A549 (cell line): ENCODE results near the gene TXNDC8. TPM values are rescaled to one million over a fixed set of nuclear protein-coding genes. Genes with fewer than 3 reads are reported as not detected.

ENCODE experiments used
- ATAC-seq, 2 experiments: fragments of 200-7000 bp in 1 of 2; fragments of >200 bp in 1 of 2; cut with Nextera tagmentation in 1 of 2; cut with Tn5 transposase in 1 of 2; 3 replicates each; pipeline versions ENCODE4 v1.8.0 to v1.9.1; 2018 to 2020; ENCODE audit warnings: mild to moderate bottlenecking in 1 of 2, moderate library complexity in 1 of 2
- CTCF ChIA-PET: fragments of 300-600 bp; sonication (Branson Sonifier 250); formaldehyde crosslinking; extraction: SDS; loops from one replicate; lab custom pipeline; 2021; ENCODE audit warnings: antibody characterized with exemption, inconsistent platforms; lab: Yijun Ruan, JAX
- POLR2A ChIA-PET: fragments of 350-600 bp; formaldehyde crosslinking; extraction: SDS; loops from one replicate; lab custom pipeline; 2021; ENCODE audit warnings: antibody characterized with exemption, inconsistent platforms; lab: Yijun Ruan, JAX
- DNase-seq, 2 experiments: peaks; one replicate each; pipeline versions ENCODE4 v3.0.0 to v3.0.0-alpha.2; 2011 to 2016; ENCODE audit warnings: low read depth in 1 of 2, low spot score in 1 of 2
- FAIRE-seq: peaks from 2 replicates; lab custom pipeline; 2011; peaks lifted over from hg19 to GRCh38; lab: Jason Lieb, UNC
- H3K27ac ChIP-seq, 2 experiments: fragments of >200 bp; sonication (Bioruptor Twin); formaldehyde crosslinking; 3 replicates each; pipeline ENCODE4 v1.5.1; 2016 to 2017
- H3K4me1 ChIP-seq: fragments of >200 bp; sonication (Bioruptor Twin); formaldehyde crosslinking; 3 replicates; pipeline ENCODE4 v1.6.1; 2016
- H3K4me2 ChIP-seq: fragments of >200 bp; sonication (Bioruptor Twin); formaldehyde crosslinking; 3 replicates; pipeline ENCODE4 v1.6.1; 2016
- H3K4me3 ChIP-seq: fragments of >200 bp; sonication (Bioruptor Twin); formaldehyde crosslinking; 3 replicates; pipeline ENCODE4 v1.5.1; 2016
- H3K9me3 ChIP-seq: fragments of >200 bp; sonication (Bioruptor Twin); formaldehyde crosslinking; 3 replicates; pipeline ENCODE4 v1.6.1; 2016
- ATOH8 ChIP-seq: fragments of 250-450 bp; sonication (Bioruptor Pico); IDR thresholded peaks from 2 replicates; pipeline ENCODE4 v1.5.0; 2020; ENCODE audit warnings: low read depth, mild to moderate bottlenecking, moderate library complexity
- CBX2 ChIP-seq: fragments of 200-600 bp; sonication (generic); IDR thresholded peaks from 2 replicates; pipeline ENCODE4 v1.6.1; 2016; ENCODE audit warnings: low read depth, mild to moderate bottlenecking, borderline replicate concordance
- CEBPB ChIP-seq, 2 experiments: fragments of >200 bp in 1 of 2; sonication (Bioruptor Twin) in 1 of 2; formaldehyde crosslinking in 1 of 2; IDR thresholded peaks; 2 replicates each; pipeline ENCODE4 v1.6.1; 2012 to 2016
- CTCF ChIP-seq: fragments of >200 bp; sonication (Bioruptor Twin); formaldehyde crosslinking; IDR thresholded peaks from 3 replicates; pipeline ENCODE4 v1.5.1; 2016
- E2F6 ChIP-seq: IDR thresholded peaks from 2 replicates; pipeline ENCODE4 v1.6.1; 2012; ENCODE audit warnings: low read depth, borderline replicate concordance
- EHF ChIP-seq: fragments of 250-450 bp; sonication (Bioruptor Pico); IDR thresholded peaks from 2 replicates; pipeline ENCODE4 v1.5.0; 2020; ENCODE audit warnings: mild to moderate bottlenecking
- EP300 ChIP-seq, 2 experiments: fragments of >200 bp; sonication (Bioruptor Twin); formaldehyde crosslinking; IDR thresholded peaks; 2 replicates in 1 of 2; 3 replicates in 1 of 2; pipeline ENCODE4 v1.6.1; 2016 to 2017
- ESRRA ChIP-seq: fragments of 150-350 bp; IDR thresholded peaks from 2 replicates; pipeline ENCODE4 v1.6.1; 2014; ENCODE audit warnings: mild to moderate bottlenecking, low read length, borderline replicate concordance
- FOSB ChIP-seq: fragments of 250-450 bp; sonication (Bioruptor Pico); IDR thresholded peaks from 2 replicates; pipeline ENCODE4 v1.5.0; 2020; ENCODE audit warnings: mild to moderate bottlenecking, moderate library complexity
- FOXS1 ChIP-seq: fragments of 250-450 bp; sonication (Bioruptor Pico); IDR thresholded peaks from 2 replicates; pipeline ENCODE4 v1.5.0; 2020; ENCODE audit warnings: mild to moderate bottlenecking, moderate library complexity
- GATA3 ChIP-seq: IDR thresholded peaks from 2 replicates; pipeline ENCODE4 v1.6.1; 2012; ENCODE audit warnings: borderline replicate concordance
- HEYL ChIP-seq: fragments of 250-450 bp; sonication (Bioruptor Pico); IDR thresholded peaks from 2 replicates; pipeline ENCODE4 v1.8.0; 2021; ENCODE audit warnings: mild to moderate bottlenecking, moderate library complexity
- HOXB5 ChIP-seq: fragments of 250-450 bp; sonication (Bioruptor Pico); IDR thresholded peaks from 2 replicates; pipeline ENCODE4 v1.5.0; 2020; ENCODE audit warnings: mild to moderate bottlenecking, moderate library complexity
- JUN ChIP-seq, 2 experiments: fragments of >200 bp; sonication (Bioruptor Twin); formaldehyde crosslinking; IDR thresholded peaks; 2 replicates in 1 of 2; 3 replicates in 1 of 2; pipeline ENCODE4 v1.6.1; 2016 to 2017
- JUNB ChIP-seq: fragments of >200 bp; sonication (Bioruptor Twin); formaldehyde crosslinking; IDR thresholded peaks from 2 replicates; pipeline ENCODE4 v1.6.1; 2016
- MAZ ChIP-seq: fragments of 150-350 bp; IDR thresholded peaks from 2 replicates; pipeline ENCODE4 v1.6.1; 2014; ENCODE audit warnings: antibody characterized with exemption, low read depth, low read length, borderline replicate concordance
- NFE2L2 ChIP-seq: fragments of 150-350 bp; conservative IDR thresholded peaks from 2 replicates; pipeline ENCODE4 v1.6.1; 2014; ENCODE audit warnings: low read length
- NR3C1 ChIP-seq: fragments of >200 bp; sonication (Bioruptor Twin); formaldehyde crosslinking; IDR thresholded peaks from 3 replicates; pipeline ENCODE4 v1.6.1; 2017
- PHF8 ChIP-seq: fragments of 200-600 bp; sonication (generic); IDR thresholded peaks from 2 replicates; pipeline ENCODE4 v1.6.1; 2016; ENCODE audit warnings: low read depth, mild to moderate bottlenecking, antibody characterized with exemption, moderate library complexity, borderline replicate concordance
- RARB ChIP-seq: fragments of 250-450 bp; sonication (Bioruptor Pico); IDR thresholded peaks from 2 replicates; pipeline ENCODE4 v1.8.0; 2021; ENCODE audit warnings: mild to moderate bottlenecking, moderate library complexity
- REST ChIP-seq: fragments of 200-600 bp; sonication (generic); IDR thresholded peaks from 2 replicates; pipeline ENCODE4 v1.6.1; 2016; ENCODE audit warnings: antibody characterized with exemption, mild to moderate bottlenecking, moderate library complexity
- RFX5 ChIP-seq: fragments of 450-650 bp; IDR thresholded peaks from 2 replicates; pipeline ENCODE4 v1.7.1; 2014; ENCODE audit warnings: antibody characterized with exemption, mild to moderate bottlenecking, moderate library complexity
- RNF2 ChIP-seq: fragments of 200-600 bp; sonication (generic); IDR thresholded peaks from 2 replicates; pipeline ENCODE4 v1.6.1; 2016; ENCODE audit warnings: low read depth, mild to moderate bottlenecking, antibody characterized with exemption, moderate library complexity, borderline replicate concordance
- SREBF2 ChIP-seq: fragments of 450-650 bp; IDR thresholded peaks from 2 replicates; pipeline ENCODE4 v1.6.1; 2014; ENCODE audit warnings: mild to moderate bottlenecking, moderate library complexity
- ZSCAN20 ChIP-seq: fragments of 250-450 bp; sonication (Bioruptor Pico); IDR thresholded peaks from 2 replicates; pipeline ENCODE4 v1.8.0; 2022; ENCODE audit warnings: mild to moderate bottlenecking, moderate library complexity
- WGBS: methylation state at CpG from one replicate; pipeline ENCODE4 v1.1.6; 2017; ENCODE audit errors: missing lambda C conversion rate; 5-methylcytosine and 5-hydroxymethylcytosine counted together
- polyA plus RNA-seq, 4 experiments: library from polyadenylated mRNA; depleted of rRNA in 3 of 4; stranded (reverse); fragments of >200 nt; fragmentation: RNase III in 1 of 4; extraction: RNeasy Plus Mini Kit Qiagen cat#74134 plus additional on column Dnase treatment in 1 of 4; gene quantifications; 2 replicates in 3 of 4; 3 replicates in 1 of 4; pipeline ENCODE4 v1.2.3, GENCODE V29; 2011 to 2017
- TF ChIP-seq, protein P1 (sequence below): fragments of 150-350 bp; IDR thresholded peaks from 2 replicates; pipeline ENCODE4 v1.6.1; 2014; ENCODE audit warnings: low read depth, mild to moderate bottlenecking, low read length

The TXNDC8 gene
- polyA plus RNA-seq, 2 of the 4 experiments (the other 2 are of a cell fraction) = not detected

- TF ChIP-seq MAZ (no peak), GATA3 (no peak), EP300 (IDR thresholded peaks at IDR 0.05) (no peak), RNF2 (no peak), NR3C1 (no peak), ESRRA (no peak), ATOH8 (no peak), EHF (CRISPR knock-in tag) (no peak), HEYL (CRISPR knock-in tag) (no peak), REST (no peak), PHF8 (no peak), HOXB5 (CRISPR knock-in tag) (no peak)
- TF ChIP-seq, protein P1, sequence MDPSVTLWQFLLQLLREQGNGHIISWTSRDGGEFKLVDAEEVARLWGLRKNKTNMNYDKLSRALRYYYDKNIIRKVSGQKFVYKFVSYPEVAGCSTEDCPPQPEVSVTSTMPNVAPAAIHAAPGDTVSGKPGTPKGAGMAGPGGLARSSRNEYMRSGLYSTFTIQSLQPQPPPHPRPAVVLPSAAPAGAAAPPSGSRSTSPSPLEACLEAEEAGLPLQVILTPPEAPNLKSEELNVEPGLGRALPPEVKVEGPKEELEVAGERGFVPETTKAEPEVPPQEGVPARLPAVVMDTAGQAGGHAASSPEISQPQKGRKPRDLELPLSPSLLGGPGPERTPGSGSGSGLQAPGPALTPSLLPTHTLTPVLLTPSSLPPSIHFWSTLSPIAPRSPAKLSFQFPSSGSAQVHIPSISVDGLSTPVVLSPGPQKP = no peak
- POLR2A ChIA-PET = no interaction called here
- Histone ChIP-seq H3K9me3 (no peaks in the 10 kb centered on the region), H3K4me2 (no peak overlapping the region), H3K27ac (no peak overlapping the region), H3K4me1 (no peaks in the 10 kb centered on the region), H3K4me3 (no peak overlapping the region)
- 87% methylated on average over 19 of the region's 28 CpGs for whole genome bisulfite sequencing
- no peak for ATAC-seq
- FAIRE-seq = no peak
- DNase-seq = no peak
- CTCF ChIA-PET = interaction anchor here (1.4 kb wide), 1 partner anchor 10 kb away, joined by 3 read pairs; no protein-coding TSS in a partner anchor
Measured at GRCh38 chr9:110291921-110292557, 45.6 kb downstream of the TXNDC8 start.

DNA sequence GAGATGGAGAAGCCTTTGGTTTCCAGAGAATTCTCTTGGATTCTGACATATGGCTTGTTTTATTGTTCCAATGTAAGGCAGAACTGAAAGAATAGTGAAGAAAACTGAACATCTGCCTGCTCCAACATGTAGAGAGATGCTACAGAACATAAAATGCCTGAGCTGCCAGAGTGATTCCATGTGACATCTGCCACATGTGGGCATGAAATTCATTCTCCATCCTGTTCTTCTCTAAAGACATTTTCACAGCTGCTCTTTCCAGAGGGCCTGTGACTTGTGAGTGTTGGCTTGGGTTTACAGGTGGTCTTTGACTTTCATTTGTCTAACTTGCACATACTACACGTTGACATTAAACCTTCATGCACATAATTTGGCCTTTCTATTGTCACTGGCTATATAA lies 47.7 kb downstream of the TXNDC8 start:
- Histone ChIP-seq H3K4me2 (no peak overlapping the region), H3K4me1 (no peaks in the 10 kb centered on the region), H3K27ac (no peak overlapping the region), H3K4me3 (no peak overlapping the region), H3K9me3 (no peaks in the 10 kb centered on the region)
- WGBS = 18% methylated on average over 1 of the region's 1 CpG
- CTCF ChIA-PET = no interaction called here
- FAIRE-seq (no peak), DNase-seq (no peak), ATAC-seq (no peak)
- POLR2A ChIA-PET = no interaction called here
- TF ChIP-seq GATA3 (no peak), CBX2 (no peak), CEBPB (IDR thresholded peaks at IDR 0.05) (no peak), FOSB (CRISPR knock-in tag) (no peak), NFE2L2 (no peak), ZSCAN20 (CRISPR knock-in tag) (no peak), CTCF (no peak), RFX5 (no peak), RARB (no peak), SREBF2 (no peak), E2F6 (no peak), JUN (IDR thresholded peaks at IDR 0.05) (no peak), JUNB (no peak), FOXS1 (CRISPR knock-in tag) (no peak), HOXB5 (CRISPR knock-in tag) (no peak), RNF2 (no peak)
